Left renal pelvis (tissue), 4 donors: ENCODE measurements around the gene INPP5A. TPM values are rescaled to one million over a fixed set of nuclear protein-coding genes. Genes with fewer than 3 reads are reported as not detected.
"Not testable (repeated sequence)": the region's sequence is repeated elsewhere in the genome, so short reads cannot be mapped to it uniquely, and the experiment has no call there.

Source experiments
- DNase-seq, 4 donors: peaks; one replicate each; pipeline ENCODE4 v3.0.0-alpha.2; 2013; ENCODE audit warnings: low read depth in 4 of 4, low spot score in 3 of 4
- polyA plus RNA-seq, 4 donors: library from polyadenylated mRNA; unstranded; fragments of 120-200 nt; gene quantifications; one replicate each; pipeline ENCODE4 v1.2.1, GENCODE V29; 2013; ENCODE audit not compliant: insufficient read length in 4 of 4

INPP5A gene
- polyA plus RNA-seq, 4 donors = 29.0 to 40.2 (median 35.5) TPM

DNA sequence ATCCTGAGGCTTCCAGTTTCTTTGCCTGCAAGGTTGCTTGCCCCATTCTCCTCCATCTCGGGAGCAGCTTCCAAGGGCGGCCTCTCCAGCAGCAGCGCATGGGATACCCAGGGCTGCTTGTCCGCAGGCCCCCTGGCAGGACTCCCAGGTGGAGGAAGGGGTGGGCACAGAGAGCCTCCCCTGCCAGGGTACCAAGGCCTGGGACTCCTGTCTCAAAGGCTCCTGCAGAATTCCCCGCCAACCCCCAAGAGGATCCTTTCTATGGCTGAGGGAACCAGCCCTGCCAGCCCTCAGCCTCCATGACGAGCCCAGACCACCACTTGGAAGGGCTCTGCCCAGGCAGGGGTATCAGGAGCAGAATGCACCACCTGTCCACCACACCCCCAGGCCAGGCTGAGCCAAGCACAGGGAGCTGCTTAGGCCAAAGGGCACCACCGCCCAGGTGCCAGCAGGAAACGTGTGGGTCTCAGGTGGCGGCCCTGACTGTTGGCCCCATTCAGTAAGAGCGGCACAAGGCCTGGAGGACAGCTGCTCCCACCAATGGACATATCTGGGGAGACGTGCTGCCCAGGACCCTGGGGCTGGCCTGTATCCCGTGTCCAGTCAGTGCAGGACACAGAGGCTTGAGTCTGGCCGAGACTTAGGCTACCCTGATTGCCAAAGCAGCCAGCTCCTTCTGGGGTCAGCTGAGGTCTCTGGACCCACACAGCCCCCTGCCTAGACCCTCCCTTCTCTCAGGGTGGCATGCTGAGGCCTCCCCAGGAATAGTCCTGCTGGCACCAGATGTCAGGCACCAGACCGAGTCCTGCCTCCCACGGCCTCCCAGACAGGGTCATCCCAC is 33.8 kb upstream of the INPP5A start:
- DNase-seq = no peak

- no peak for DNase-seq
These were observed 32.9 kb upstream of the INPP5A start for GRCh38 chr10:132504501-132505272.

DNA sequence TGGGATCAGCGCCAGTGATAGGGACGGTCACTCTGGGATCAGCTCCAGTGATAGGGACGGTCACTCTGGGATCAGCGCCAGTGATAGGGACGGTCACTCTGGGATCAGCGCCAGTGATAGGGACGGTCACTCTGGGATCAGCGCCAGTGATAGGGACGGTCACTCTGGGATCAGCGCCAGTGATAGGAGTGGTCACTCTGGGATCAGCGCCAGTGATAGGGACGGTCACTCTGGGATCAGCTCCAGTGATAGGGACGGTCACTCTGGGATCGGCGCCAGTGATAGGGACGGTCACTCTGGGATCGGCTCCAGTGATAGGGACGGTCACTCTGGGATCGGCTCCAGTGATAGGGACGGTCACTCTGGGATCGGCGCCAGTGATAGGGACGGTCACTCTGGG is 32.0 kb upstream of the INPP5A start:
- DNase-seq = not testable (repeated sequence)

DNA sequence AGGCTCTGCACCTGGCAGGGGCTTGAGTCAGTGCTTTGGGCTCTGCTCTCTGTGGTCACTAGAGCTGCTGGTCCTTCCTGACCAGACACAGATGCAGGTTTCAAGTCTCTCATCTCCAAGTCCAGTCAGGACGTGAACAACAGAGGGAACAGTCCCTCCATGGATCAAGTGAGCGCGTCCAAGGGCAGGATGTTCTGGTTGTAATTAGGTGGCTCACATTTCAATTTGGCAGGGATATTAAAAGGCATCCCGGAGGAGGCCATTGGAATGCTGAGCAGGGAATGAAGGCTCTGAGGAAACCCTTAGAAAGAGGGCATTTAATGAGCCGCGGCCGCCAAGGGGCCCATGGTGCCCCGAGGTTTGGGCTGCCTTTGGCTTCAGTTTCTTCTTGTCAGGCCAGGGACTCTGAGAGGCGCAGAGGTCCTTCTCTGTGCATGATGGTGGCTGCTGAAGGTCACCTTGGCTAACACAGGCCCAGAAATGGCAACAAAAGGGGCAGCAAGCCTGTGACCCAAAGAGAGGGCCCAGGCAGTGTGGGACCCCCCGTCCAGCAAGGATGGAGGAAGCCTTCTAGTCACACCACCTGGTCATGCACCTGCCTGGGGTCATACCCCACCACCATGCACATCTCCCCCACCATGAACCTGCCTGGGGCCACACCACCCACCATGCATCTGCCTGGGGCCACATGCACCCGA is 30.7 kb upstream of the INPP5A start:
- peak in 1 of 4 donors; percentile 67 for DNase-seq

GRCh38 chr10:132507409-132507955 is 30.1 kb upstream of the INPP5A start:
- no peak for DNase-seq

GRCh38 chr10:132507956-132508490 is 29.6 kb upstream of the INPP5A start:
- no peak for DNase-seq

DNA sequence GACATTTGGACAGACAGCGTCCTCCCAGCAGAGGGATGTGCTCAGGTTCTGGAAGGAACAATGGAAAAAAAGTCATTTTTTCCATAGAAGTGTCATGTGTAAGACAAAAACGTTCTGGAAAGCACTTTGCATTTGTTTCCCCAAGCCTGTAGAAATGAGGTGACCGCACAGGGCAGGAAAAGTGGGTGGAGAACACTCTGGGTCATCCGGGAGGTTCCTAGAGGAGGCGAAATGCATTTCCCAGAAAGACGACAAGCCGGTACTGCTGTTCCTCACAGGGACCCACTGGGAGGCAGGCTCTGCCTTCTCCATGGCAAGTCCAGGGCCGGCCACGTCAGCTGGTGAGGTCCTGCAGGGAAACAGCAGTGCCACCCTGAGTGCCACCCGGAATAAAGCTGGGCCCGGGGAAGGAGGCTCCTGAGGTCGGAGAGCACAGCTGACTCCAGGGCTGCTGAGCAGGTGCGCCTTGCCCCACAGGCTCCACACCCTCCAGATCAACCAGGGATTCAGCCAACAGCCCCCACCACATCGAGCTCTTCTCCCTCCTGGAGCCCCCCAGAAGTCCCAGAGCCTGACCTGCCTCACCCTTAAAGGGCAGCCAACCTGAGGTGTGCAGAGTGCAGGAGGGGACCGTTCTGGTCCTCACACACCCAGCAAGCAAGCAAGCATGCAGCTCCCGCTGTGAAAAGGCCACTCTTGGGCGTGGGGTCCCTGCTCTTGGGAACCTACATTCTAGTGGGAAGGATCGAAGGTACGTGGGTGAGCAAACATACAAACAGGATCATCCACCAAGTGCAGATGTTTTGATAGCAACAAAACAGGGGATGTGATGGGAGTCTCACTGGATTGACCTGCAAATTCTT is 28.8 kb upstream of the INPP5A start:
- no peak for DNase-seq

DNA sequence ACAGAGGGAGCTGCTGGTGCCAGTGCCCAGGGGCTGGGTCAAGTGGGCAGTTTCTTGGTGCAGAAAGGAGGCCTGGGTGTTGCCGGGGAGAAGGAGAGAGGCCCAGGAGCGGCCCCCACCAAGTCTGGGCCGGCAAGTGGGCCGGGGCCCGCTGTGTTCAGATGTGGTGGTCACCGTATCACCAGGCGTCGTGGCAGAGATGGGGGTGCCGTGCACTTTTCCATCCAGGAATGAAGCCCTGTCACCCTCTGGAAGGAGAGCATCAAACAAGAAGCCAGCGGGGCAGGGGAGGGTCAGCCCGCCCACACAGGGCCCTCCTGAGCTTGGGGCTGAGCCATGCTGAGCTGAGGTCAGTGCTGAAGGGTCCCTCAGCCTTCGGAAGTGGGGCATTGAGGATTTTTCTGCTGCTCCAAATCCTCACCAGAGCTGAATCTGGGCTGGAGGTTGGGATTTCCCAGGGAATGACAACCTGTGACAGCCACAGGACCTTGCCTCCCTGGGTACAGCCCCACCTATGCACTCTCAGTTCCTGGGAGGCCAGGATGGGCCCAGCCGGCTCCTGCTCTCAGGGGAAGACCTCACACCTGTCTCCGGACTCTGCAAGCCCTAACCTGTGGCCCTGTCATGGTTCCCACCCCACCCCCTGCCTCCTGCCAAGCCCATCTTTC is 27.9 kb upstream of the INPP5A start:
- no peak for DNase-seq

DNA sequence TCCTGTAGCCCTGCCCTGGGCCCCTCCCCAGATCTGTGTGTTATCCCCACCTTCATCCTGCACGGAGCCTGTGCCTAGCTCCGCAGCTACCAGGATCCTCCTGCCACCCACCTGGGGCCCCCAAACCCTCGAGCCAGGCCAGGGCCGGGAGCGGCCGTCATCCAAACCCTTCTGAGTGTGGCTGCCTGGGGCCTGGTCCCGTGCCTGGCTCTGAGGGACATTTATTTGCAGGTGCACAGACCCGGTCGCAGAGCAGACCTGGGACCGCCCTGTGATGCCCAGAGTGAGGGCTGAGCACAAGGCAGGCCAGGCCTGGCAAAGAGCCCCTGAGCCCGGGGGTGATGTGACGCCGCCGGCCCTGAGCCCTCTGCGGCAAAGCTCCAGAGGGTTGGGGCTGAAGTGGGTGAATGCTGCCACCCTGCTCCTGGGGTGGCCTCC is 27.4 kb upstream of the INPP5A start:
- DNase-seq = no peak

- DNase-seq = no peak
These were observed 26.2 kb upstream of the INPP5A start for GRCh38 chr10:132511121-132512051.

DNA sequence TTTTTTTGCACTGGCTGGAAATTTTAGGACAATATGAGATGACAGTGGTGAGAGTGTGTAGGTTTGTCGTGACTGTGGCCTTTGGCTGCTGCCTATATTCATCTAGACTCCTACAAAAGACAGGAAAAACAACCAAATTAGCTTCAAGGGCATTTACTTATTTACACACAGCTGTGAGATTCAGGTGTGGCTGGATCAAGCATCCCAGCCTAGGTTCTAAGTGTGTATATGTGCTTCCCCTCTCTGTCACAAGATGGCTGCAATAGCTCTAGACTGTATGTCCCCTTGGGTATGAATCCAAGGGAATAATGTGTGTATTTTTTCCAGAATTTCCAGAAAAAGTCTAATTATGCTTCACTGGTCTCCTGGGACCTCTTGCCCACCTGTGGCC is 25.5 kb upstream of the INPP5A start:
- DNase-seq = no peak

GRCh38 chr10:132512693-132513345 is 24.8 kb upstream of the INPP5A start:
- no peak for DNase-seq

DNA sequence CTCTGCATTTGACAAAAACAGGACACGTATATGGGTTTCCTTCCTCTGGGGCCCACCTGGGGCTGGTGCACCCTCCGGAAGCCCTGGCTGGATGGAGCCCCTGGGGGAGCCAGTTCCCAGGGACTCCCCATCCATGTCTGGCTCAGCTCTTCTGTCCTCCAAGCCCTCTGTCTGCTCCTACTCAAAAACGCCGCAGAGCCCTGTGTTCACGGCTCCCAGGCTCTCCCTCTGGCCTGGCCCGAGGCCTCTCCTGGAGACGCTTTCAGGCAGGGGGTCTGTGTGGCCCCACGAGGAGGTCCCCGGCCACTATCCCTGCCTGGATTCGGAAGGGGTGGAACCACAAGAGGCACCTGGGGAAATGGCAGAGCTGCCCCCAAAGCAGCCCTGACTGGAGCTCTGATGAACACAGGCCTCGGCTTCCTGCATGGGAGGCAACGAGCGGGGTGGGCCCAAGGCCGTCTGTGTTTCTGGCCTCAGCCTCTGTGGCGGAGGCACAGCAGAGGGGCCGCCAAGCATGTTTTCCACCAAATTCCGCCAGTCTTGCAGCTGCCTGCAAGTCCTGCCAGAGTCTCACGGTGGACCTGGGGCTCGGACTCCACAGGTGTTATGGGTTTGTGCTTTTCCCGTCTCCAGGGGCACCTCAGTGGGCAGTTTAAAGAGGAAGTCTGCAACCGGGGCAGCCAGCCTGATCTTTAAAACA is 22.6 kb upstream of the INPP5A start:
- DNase-seq = no peak

DNA sequence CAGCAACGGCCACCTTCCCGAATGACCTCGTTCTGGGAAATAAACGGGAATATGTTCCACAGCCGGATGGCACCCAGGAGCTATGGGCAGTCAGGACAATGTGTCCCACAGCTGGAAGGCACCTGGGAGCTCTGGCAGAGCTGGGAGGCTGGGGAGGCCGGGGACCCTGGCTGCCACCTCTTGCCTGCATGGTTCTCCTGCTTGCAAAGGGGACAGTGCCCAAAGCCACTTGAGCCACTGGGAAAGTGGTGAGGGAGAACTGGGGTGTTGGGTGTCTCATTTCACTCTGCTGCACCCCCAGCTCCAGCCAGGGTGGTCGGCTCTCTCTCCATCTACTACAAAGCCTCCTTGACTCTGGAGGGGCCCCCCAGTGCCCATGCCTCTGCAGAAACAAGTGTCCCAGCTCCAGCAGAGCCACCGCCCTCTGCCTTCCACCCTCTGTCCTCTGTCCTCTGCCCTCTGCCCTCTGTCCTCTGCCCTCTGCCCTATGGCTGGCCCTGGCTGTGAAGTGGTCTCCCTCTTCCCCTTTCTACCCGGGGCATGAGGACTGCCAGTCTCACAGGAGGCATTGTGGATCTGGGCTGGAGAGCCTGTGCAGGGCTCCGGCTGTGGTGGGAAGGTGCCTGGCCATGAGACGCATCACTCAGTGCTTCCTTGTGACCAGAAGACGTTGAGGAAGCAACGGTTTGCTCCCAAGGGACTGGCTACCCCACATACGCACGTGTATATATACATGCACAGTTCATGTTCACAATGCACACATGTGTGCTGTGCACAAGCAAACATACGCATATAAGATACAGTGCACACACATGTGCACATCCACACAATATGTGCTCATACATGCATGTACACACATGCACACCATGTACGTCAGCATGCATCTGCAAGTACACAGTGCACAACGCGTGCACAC is 21.5 kb upstream of the INPP5A start:
- no peak for DNase-seq

GRCh38 chr10:132516771-132517725 is 20.5 kb upstream of the INPP5A start:
- DNase-seq = peak; percentile 80 to 93 (median 84)
